Astrocyte of the cerebellum (primary cell): ENCODE results near the gene TMEM200B.
A peak's percentile ranks its signal among the peaks of the same experiment; 100 is the strongest.
"Not testable (repeated sequence)": the region's sequence is repeated elsewhere in the genome, so short reads cannot be mapped to it uniquely, and the experiment has no call there.

Source experiments
- DNase-seq: peaks from one replicate; pipeline ENCODE4 v3.0.0-alpha.2; 2011; ENCODE audit warnings: low read depth
- H3K4me3 ChIP-seq: 2 replicates; pipeline ENCODE4 v1.5.1; 2011; ENCODE audit warnings: mild to moderate bottlenecking, low read depth, low read length, moderate library complexity
- in situ Hi-C: cut with HindIII; loops from 2 replicates; pipeline ENCODE4 v1.10.0; 2017; ENCODE audit warnings: low sequenced_read_pairs
- TF ChIP-seq, protein P1 (sequence below): IDR thresholded peaks from 2 replicates; pipeline ENCODE4 v1.5.1; 2012; ENCODE audit warnings: low read length, low read depth, moderate library complexity, mild to moderate bottlenecking; ENCODE audit errors: missing control alignments

The TMEM200B gene

DNA sequence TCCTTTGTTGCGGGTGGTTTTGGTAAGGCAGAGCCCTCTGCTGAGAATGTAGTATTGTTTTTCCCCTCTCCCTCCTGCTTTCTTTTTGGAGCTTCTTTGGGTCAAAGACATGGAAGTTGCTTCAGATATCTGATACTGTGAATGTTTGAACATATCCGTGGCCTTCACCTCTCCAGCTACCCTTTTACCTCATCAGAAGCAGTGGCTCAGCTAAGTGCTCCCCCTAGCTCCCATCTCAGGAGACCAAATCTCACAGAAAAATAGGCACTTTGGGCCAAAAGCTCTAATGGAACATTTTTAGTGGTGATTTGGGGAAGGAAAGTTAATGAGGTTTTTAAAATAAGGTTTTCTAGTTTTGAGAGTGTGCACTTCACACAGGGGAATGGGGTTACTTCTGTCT is 6.3 kb downstream of the TMEM200B start:
- in situ Hi-C loops, result no loop called here
- TF ChIP-seq, protein P1, sequence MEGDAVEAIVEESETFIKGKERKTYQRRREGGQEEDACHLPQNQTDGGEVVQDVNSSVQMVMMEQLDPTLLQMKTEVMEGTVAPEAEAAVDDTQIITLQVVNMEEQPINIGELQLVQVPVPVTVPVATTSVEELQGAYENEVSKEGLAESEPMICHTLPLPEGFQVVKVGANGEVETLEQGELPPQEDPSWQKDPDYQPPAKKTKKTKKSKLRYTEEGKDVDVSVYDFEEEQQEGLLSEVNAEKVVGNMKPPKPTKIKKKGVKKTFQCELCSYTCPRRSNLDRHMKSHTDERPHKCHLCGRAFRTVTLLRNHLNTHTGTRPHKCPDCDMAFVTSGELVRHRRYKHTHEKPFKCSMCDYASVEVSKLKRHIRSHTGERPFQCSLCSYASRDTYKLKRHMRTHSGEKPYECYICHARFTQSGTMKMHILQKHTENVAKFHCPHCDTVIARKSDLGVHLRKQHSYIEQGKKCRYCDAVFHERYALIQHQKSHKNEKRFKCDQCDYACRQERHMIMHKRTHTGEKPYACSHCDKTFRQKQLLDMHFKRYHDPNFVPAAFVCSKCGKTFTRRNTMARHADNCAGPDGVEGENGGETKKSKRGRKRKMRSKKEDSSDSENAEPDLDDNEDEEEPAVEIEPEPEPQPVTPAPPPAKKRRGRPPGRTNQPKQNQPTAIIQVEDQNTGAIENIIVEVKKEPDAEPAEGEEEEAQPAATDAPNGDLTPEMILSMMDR, result peak; percentile 38
- DNase-seq, result no peak

DNA sequence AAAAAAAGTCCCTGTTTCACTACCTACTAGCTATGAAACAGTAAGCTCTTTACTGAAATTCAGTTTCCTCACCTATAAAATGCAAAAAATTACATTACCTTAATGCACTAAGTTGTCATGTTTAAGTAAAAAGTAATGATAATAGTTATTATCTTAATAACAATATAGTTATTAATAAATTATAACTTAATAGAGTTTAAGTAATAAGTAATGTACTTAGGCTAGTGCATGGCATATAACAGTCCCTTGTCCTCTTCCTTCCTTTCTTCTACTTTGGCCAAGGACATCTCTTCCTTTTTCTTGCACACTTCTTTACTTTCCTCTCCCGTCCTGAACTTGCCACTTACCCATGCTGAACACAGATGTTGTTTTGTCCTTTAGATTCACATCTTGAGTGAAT is 9.0 kb downstream of the TMEM200B start:
- DNase-seq, result no peak
- in situ Hi-C loops, result no loop called here
- TF ChIP-seq, protein P1, result no peak
- no peak overlapping the region for H3K4me3 ChIP-seq

More for the DNA sequence above, 6.3 kb downstream of the TMEM200B start:
- no peak overlapping the region for H3K4me3 ChIP-seq

DNA sequence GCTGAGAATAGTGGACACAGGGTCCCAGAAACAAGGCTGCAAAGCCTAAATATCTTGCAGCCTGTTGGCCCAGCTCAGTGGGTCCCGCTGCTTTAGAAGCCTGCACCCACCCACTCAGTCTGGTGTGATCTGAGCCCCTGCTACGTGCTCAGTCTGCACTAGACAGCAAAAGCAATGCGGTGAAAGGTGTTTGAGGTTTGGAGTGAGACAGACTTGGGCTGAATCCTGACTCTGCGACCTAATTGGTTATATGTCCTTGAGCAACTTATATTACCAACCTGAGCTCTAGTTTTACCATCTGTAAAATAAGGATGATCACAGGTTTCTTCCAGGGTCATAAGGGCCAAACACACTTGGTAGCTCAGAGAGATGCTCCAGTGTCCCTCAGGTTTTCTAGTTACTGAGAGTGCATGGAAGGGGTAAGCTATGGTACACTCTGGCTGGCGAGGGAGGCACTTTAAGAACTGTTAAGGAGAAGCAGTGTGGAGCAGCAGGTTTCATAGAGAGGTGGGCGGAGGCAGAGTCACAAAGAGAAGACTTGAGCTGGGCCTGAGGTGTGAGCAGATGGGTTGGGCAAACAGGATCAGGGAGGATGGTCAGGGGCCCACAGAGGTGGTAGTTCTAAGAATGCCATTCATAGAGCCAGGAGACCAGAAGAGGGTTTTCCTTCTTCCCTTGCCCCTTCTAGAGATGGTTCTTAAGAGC is 10.1 kb downstream of the TMEM200B start:
- TF ChIP-seq, protein P1, result no peak

DNA sequence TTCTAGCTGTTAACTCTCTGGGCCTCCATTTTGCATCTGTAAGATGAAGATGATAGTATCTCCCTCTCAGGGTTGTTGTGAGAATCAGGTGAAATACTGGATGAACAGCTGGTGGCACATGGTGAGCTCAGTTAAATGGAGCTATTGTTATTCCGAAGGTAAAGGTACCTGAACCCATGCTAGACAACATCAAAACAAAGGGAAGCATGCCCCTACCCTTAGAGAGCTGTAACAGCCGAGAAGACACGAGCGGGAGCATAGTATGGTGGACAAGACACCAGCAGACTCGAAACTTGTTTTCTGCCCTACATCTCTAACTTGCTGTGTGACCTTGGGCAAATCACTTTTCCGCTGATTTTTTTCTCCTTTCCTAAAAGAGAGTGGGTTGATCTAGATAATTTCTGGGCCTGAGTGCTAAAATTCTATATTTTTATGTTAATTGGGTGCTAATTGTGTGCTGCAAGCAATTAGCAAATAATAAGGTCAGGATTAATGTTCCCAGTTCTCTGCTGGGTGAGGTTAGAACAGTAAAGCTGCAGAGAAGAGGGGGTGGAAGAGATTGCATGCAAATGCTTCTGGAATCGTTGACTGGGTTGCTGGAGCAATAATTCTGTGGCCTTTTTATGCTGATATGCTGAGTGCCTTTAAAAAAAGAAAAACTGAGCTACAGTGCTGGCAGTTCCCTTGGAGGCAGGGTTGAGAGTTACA is 10.8 kb downstream of the TMEM200B start:
- in situ Hi-C loops, result no loop called here
- no peak for DNase-seq
- no peak overlapping the region for H3K4me3 ChIP-seq
- TF ChIP-seq, protein P1, result no peak

More for the DNA sequence above, 10.1 kb downstream of the TMEM200B start:
- H3K4me3 ChIP-seq, result no peak overlapping the region
- DNase-seq, result no peak
- in situ Hi-C loops, result no loop called here

DNA sequence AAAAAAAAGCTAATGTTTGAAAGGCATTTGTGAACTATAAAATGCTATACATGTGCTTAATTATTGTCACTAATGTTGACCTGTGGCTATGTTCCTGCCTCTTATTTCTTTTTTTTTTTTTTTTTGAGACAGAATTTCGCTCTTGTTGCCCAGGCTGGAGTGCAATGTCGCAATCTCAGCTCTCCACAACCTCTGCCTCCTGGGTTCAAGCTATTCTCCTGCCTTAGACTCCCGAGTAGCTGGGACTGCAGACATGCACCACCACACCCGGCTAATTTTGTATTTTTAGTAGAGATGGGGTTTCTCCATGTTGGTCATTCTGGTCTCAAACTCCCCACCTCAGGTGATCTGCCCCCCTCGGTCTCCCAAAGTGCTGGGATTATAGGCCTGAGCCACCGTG is 15.7 kb downstream of the TMEM200B start:
- DNase-seq, H3K4me3 ChIP-seq: not testable (repeated sequence)
- in situ Hi-C loops, result loop anchor here (10.0 kb wide), 1 partner anchor 57 kb away; no protein-coding TSS in a partner anchor

DNA sequence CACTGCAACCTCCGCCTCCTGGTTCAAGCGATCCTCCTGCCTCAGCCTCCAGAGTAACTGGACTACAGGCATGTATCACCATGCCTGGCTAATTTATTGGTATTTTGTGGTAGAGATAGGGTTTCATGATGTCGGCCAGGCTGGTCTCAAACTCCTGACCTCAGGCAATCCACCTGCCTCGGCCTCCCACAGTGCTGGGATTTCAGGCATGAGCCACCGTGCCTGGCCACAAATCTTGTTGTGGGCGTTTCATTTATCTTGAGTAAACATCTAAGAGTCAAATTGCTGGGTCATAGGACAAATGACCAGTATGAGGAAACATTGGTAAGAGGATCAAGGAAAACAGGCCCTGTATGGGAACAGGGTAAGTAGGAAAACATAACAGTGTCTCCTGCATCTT is 17.9 kb downstream of the TMEM200B start:
- DNase-seq, result no peak

DNA sequence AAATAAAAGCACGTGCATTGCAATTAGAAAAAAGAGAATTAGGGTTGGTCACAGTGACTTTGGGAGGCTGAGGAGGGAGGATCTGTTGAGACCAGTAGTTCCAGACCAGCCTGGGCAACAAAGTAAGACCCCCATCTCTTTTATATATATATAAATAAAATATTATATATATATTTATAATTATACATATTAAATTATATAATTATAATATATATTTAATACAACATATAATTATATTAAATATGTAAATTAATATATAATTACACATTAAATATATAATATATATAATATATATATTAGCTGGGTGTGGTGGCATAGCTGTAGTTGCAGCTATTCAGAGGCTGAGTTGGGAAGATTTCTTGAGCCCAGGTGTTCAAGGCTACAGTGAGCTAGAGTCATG is 23.2 kb downstream of the TMEM200B start:
- TF ChIP-seq, protein P1, result no peak
- in situ Hi-C loops, result loop anchor here (10.0 kb wide), 1 partner anchor 64 kb away; no protein-coding TSS in a partner anchor
- H3K4me3 ChIP-seq, result no peak overlapping the region
- DNase-seq, result no peak

More for the DNA sequence above, 17.9 kb downstream of the TMEM200B start:
- in situ Hi-C loops, result loop anchor here (10.0 kb wide), 1 partner anchor 59 kb away; no protein-coding TSS in a partner anchor
- no peak overlapping the region for H3K4me3 ChIP-seq
- TF ChIP-seq, protein P1, result no peak
